Ishikawa (cell line): ENCODE results near the gene ASPSCR1.

Experiments used
- CREB1 ChIP-seq: IDR thresholded peaks from 2 replicates; pipeline ENCODE4 v1.6.1; 2012; ENCODE audit warnings: low read depth
- EGR1 ChIP-seq: IDR thresholded peaks from 2 replicates; pipeline ENCODE4 v1.6.1; 2012
- EP300 ChIP-seq: IDR thresholded peaks from 2 replicates; pipeline ENCODE4 v1.6.1; 2012; ENCODE audit warnings: borderline replicate concordance
- FOXM1 ChIP-seq: IDR thresholded peaks from 2 replicates; pipeline ENCODE4 v1.6.1; 2012; ENCODE audit warnings: low read depth, borderline replicate concordance
- MAX ChIP-seq: IDR thresholded peaks from 2 replicates; pipeline ENCODE4 v1.6.1; 2012
- NFIC ChIP-seq: IDR thresholded peaks from 2 replicates; pipeline ENCODE4 v1.6.1; 2012
- RAD21 ChIP-seq: IDR thresholded peaks from 2 replicates; pipeline ENCODE4 v1.6.1; 2012; ENCODE audit warnings: low read depth
- REST ChIP-seq: IDR thresholded peaks from 2 replicates; pipeline ENCODE4 v1.6.1; 2012; ENCODE audit warnings: low read depth, mild to moderate bottlenecking
- TAF1 ChIP-seq: IDR thresholded peaks from 2 replicates; pipeline ENCODE4 v1.6.1; 2012; ENCODE audit warnings: low read depth, mild to moderate bottlenecking
- TCF12 ChIP-seq: IDR thresholded peaks from 2 replicates; pipeline ENCODE4 v1.6.1; 2012; ENCODE audit warnings: low read depth
- TEAD4 ChIP-seq: IDR thresholded peaks from 2 replicates; pipeline ENCODE4 v1.6.1; 2012
- USF1 ChIP-seq: IDR thresholded peaks from 2 replicates; pipeline ENCODE4 v1.6.1; 2012
- YY1 ChIP-seq: IDR thresholded peaks from 2 replicates; pipeline ENCODE4 v1.6.1; 2012; ENCODE audit warnings: low read depth
- ZBTB7A ChIP-seq: IDR thresholded peaks from 2 replicates; pipeline ENCODE4 v1.6.1; 2012; ENCODE audit warnings: low read depth

ASPSCR1 gene

DNA sequence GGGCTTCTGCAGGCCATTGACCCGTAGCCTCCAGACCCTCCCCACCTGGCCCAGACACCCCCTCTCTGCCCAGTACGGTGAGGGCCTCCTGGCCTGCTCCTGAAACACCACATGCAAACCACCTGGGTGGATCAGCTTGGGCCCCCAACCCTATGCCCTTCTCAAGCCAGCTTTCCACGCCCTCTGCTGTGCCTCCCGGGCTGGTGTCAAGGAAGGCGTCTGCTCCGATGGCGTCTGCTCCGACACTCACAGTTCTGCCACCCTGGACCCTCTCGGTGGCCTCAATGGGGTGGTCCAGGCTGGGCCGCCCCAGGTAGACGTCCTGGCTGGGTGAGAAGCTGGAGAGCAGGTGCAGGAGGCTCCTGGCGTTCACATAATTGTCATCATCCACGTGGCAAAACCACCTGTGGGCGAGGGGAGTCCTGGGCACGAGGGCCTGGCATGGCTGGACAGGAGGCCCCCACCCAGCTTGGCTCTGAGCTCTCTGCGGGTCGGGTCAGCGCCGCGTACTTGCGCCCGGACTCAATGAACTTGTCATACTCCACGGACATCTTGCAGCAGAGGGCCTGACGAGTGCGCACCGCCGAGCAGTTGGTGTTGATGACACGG lies 72.8 kb downstream of the ASPSCR1 start:
- TF ChIP-seq TCF12 (no peak), EP300 (no peak), YY1 (no peak)

GRCh38 chr17:82050761-82051641 lies 73.6 kb downstream of the ASPSCR1 start:
- TF ChIP-seq ZBTB7A (peak; percentile 87), REST (no peak)

DNA sequence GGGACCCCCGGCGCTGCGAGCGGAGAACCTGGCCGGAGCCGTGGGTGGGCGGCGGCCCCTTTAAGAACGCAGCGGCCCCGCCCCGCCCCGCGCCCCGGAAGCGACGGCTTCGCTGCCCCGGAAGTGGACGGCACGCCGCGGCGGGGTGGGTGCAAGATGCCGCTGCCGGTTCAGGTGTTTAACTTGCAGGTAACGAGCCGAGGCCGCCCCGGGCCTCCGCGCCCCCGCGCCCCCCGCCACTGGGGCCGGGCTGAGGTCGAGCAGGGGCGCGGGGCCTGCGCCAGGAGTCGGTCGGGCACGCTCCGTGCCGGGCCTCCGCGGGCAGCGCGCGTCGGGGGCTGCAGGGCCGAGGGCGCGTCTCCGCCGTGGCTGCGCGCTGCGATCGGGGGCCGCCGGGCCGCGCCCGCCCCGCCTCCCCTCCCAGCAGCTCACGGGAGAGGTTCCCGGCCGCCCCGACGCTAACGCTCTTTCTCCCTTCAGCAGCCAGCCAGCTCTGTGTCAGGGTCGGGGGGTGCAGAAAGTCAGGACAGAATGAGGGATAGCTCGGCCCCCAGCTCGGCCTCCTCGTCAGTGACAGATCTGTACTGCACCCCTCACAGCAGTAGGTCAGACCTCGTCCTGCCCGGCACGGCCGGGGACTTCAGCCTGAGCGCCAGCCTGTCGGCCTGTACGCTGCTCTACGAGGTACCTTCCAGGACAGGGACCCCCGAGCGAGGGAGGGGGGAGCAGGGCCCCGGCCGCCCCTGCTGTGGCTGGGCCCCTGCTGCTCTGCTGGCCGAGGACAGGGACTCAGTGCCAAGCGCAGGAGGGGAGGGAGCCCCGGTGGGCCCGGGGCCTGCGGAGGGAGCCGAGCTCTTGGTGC lies 74.6 kb downstream of the ASPSCR1 start, which contains the start of the genes GPS1 and RFNG:
TSS of gene GPS1 (plus strand) at position 123 of the 862 bp plus-strand sequence. CDS start at position 157, 34 bp downstream.
TSS of gene RFNG (minus strand) at position 36 of the 862 bp plus-strand sequence. CDS start 45 bp downstream, outside the sequence.
- TF ChIP-seq EGR1 = peak; percentile 34; the same call in 1 of the 2 replicates
- peak; percentile 52 for TF ChIP-seq MAX
- TF ChIP-seq NFIC = no peak
- TF ChIP-seq CREB1 = no peak; the same call in 1 of the 2 replicates
- peak; percentile 71 for TF ChIP-seq TAF1
- peak; percentile 71; the same call in 1 of the 2 replicates for TF ChIP-seq YY1
- TF ChIP-seq ZBTB7A = 0 out of 2 replicates have a peak, but pooled peaks have one; percentile 8
- no peak for TF ChIP-seq USF1
- TF ChIP-seq RAD21 = no peak

GRCh38 chr17:82052638-82053059 lies 75.2 kb downstream of the ASPSCR1 start:
- no peak for TF ChIP-seq EP300
- no peak for TF ChIP-seq EGR1
- TF ChIP-seq YY1 = no peak
- no peak for TF ChIP-seq ZBTB7A
- no peak for TF ChIP-seq NFIC
- no peak for TF ChIP-seq TAF1
- TF ChIP-seq REST = no peak
- TF ChIP-seq RAD21 = no peak
- TF ChIP-seq MAX = no peak
- no peak for TF ChIP-seq FOXM1
- TF ChIP-seq CREB1 = no peak
- no peak for TF ChIP-seq TEAD4

DNA sequence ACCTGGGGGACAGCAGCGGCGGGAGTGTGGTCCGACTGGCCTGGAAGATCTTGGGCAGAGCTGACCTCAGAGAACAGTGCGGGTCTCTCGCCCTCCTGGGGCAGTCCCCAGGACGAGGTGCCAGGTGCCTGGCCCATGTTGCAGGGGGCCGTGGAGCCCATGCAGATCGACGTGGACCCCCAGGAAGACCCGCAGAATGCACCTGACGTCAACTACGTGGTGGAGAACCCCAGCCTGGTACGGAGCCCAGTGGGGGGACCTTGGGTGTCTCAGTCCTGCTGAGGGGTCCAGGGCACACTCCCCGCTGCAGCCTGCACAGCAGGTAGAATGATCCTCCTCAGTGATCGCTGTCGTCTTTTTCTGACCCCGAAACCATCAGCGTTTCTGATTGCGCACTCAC lies 75.7 kb downstream of the ASPSCR1 start:
- TF ChIP-seq REST (no peak), NFIC (no peak), TEAD4 (no peak), RAD21 (no peak), USF1 (no peak), TCF12 (no peak), YY1 (no peak)
